ENCODE measurements around the gene EFNB2. TPM values are rescaled to one million over a fixed set of nuclear protein-coding genes. Genes with fewer than 3 reads are reported as not detected.

The EFNB2 gene
- total and polyA plus RNA-seq, 2 of the 13 experiments (the other 11 are each of a cell fraction or from before 2014, with no cell fraction given): 0.11 to 0.20 TPM

GRCh38 chr13:106498571-106498970 lies 36.9 kb downstream of the EFNB2 start:
- POLR2A ChIA-PET: no interaction called here
- Histone ChIP-seq H3K27ac (ENCODE audit: extremely low read length, insufficient read depth, low read length) (no peak overlapping the region), H3K79me2 (ENCODE audit: insufficient read depth, low read length) (no peaks in the 10 kb centered on the region), H3K36me3 (replicated peaks in 1 of 2; ENCODE audit: control insufficient read depth in 1 of 2, insufficient read depth in 2 of 2, low read length in 2 of 2) (no peaks in the 10 kb centered on the region), H4K20me1 (ENCODE audit: insufficient read depth, low read length) (no peaks in the 10 kb centered on the region), H2AFZ (ENCODE audit: low read length) (no peak overlapping the region), H3K9me3 (ENCODE audit: low read length) (no peaks in the 10 kb centered on the region), H3K4me3 (replicated peaks in 1 of 3; ENCODE audit: insufficient read depth in 1 of 3, low read depth in 2 of 3, low read length in 3 of 3) (no peak overlapping the region), H3K9ac (ENCODE audit: insufficient read depth, low read depth, low read length) (no peak overlapping the region), H3K27me3 (ENCODE audit: control insufficient read depth in 1 of 2, insufficient read depth in 2 of 2, low read length in 2 of 2) (no peaks in the 10 kb centered on the region), H3K4me1 (ENCODE audit: insufficient read depth, low read length) (no peaks in the 10 kb centered on the region), H3K4me2 (ENCODE audit: low read depth, low read length) (no peak overlapping the region)
- intact Hi-C loops (cut with micrococcal nuclease; ENCODE audit: unreplicated experiment) (no loop called here), in situ Hi-C loops (cut with HindIII; ENCODE audit: extremely low pct_ligation_motif_present, low pct_unique_long_range_greater_than_20kb) (no loop called here)
- CTCF ChIA-PET (ENCODE audit: low intra/inter-chr PET ratio, low total read pairs): no interaction called here
- BruUV-seq (replicated peaks): no TSS peak
- FAIRE-seq (no peak), DNase-seq (ENCODE audit: low spot score) (no peak), ATAC-seq (no peak)
- 5% methylated on average over 1 of the region's 1 CpG for WGBS (ENCODE audit: low lambda C conversion rate)
- TF ChIP-seq HOMEZ (CRISPR knock-in tag; IDR thresholded peaks at IDR 0.05; ENCODE audit: low read depth) (no peak), YEATS4 (CRISPR knock-in tag; IDR thresholded peaks at IDR 0.05; ENCODE audit: borderline replicate concordance) (no peak), NFKB2 (CRISPR knock-in tag; IDR thresholded peaks at IDR 0.05; ENCODE audit: borderline replicate concordance) (no peak), ZNF879 (CRISPR knock-in tag; IDR thresholded peaks at IDR 0.05) (no peak), ZBTB8A (CRISPR knock-in tag; IDR thresholded peaks at IDR 0.05; ENCODE audit: borderline replicate concordance, low read depth) (no peak), ZNF773 (CRISPR knock-in tag; IDR thresholded peaks at IDR 0.05; ENCODE audit: borderline replicate concordance) (no peak), ZNF768 (CRISPR knock-in tag; IDR thresholded peaks at IDR 0.05) (no peak), ELF1 (CRISPR knock-in tag; IDR thresholded peaks at IDR 0.05) (no peak), ZNF567 (CRISPR knock-in tag; IDR thresholded peaks at IDR 0.05; ENCODE audit: borderline replicate concordance) (no peak), MAF1 (CRISPR knock-in tag; IDR thresholded peaks at IDR 0.05; ENCODE audit: borderline replicate concordance) (no peak), TARDBP (CRISPR knock-in tag; IDR thresholded peaks at IDR 0.05) (no peak), MIXL1 (CRISPR knock-in tag; IDR thresholded peaks at IDR 0.05) (no peak), NKX3-1 (CRISPR knock-in tag; IDR thresholded peaks at IDR 0.05) (no peak), ZNF124 (CRISPR knock-in tag; IDR thresholded peaks at IDR 0.05) (no peak), CENPX (CRISPR knock-in tag; IDR thresholded peaks at IDR 0.05) (no peak), ZNF44 (CRISPR knock-in tag; IDR thresholded peaks at IDR 0.05) (no peak), SP2 (CRISPR knock-in tag; IDR thresholded peaks at IDR 0.05) (no peak)
